HEK293T (cell line): Measurements from ENCODE around the gene APLNR.
"Not testable (repeated sequence)": the region's sequence is repeated elsewhere in the genome, so short reads cannot be mapped to it uniquely, and the experiment has no call there.

Experiments used
- CTCF ChIA-PET: fragments of 350-600 bp; formaldehyde crosslinking; extraction: SDS; loops from one replicate; lab custom pipeline; 2021; ENCODE audit warnings: antibody characterized with exemption, inconsistent platforms; lab: Yijun Ruan, JAX
- POLR2A ChIA-PET: fragments of 350-600 bp; formaldehyde crosslinking; extraction: SDS; loops from one replicate; lab custom pipeline; 2020; ENCODE audit warnings: antibody characterized with exemption, inconsistent platforms; lab: Yijun Ruan, JAX
- DNase-seq: peaks from one replicate; pipeline ENCODE4 v3.0.0; 2012; ENCODE audit warnings: mixed read lengths; ENCODE audit errors: extremely low spot score
- ARNT ChIP-seq: fragments of 450-650 bp; IDR thresholded peaks from 2 replicates; pipeline ENCODE4 v1.6.1; 2017; ENCODE audit warnings: mild to moderate bottlenecking
- BHLHE40 ChIP-seq: fragments of 450-650 bp; IDR thresholded peaks from 2 replicates; pipeline ENCODE4 v1.6.1; 2016; ENCODE audit warnings: mild to moderate bottlenecking, moderate library complexity, borderline replicate concordance
- CTBP1 ChIP-seq: fragments of 450-650 bp; IDR thresholded peaks from 2 replicates; pipeline ENCODE4 v1.6.1; 2016; ENCODE audit warnings: borderline replicate concordance
- ELF4 ChIP-seq: fragments of 450-650 bp; IDR thresholded peaks from 2 replicates; pipeline ENCODE4 v1.6.1; 2017; ENCODE audit warnings: antibody characterized with exemption
- FOXA1 ChIP-seq: fragments of 450-650 bp; IDR thresholded peaks from 2 replicates; pipeline ENCODE4 v1.6.1; 2016; ENCODE audit warnings: mild to moderate bottlenecking
- FOXK2 ChIP-seq: fragments of 450-650 bp; IDR thresholded peaks from 2 replicates; pipeline ENCODE4 v1.6.1; 2016; ENCODE audit warnings: mild to moderate bottlenecking
- FOXM1 ChIP-seq: fragments of 450-650 bp; IDR thresholded peaks from 2 replicates; pipeline ENCODE4 v1.6.1; 2017; ENCODE audit warnings: mild to moderate bottlenecking, borderline replicate concordance
- HDGF ChIP-seq: fragments of 450-650 bp; IDR thresholded peaks from 2 replicates; pipeline ENCODE4 v1.6.1; 2017; ENCODE audit warnings: antibody characterized with exemption, borderline replicate concordance
- L3MBTL2 ChIP-seq: fragments of 450-650 bp; conservative IDR thresholded peaks from 2 replicates; pipeline ENCODE4 v1.6.1; 2016; ENCODE audit warnings: mild to moderate bottlenecking
- LEF1 ChIP-seq: fragments of 450-650 bp; IDR thresholded peaks from 2 replicates; pipeline ENCODE4 v1.6.1; 2017; ENCODE audit warnings: mild to moderate bottlenecking, borderline replicate concordance
- NFRKB ChIP-seq: fragments of 450-650 bp; IDR thresholded peaks from 2 replicates; pipeline ENCODE4 v1.6.1; 2016; ENCODE audit warnings: mild to moderate bottlenecking, moderate library complexity
- SP1 ChIP-seq: fragments of 450-650 bp; IDR thresholded peaks from 2 replicates; pipeline ENCODE4 v1.6.1; 2017
- SUZ12 ChIP-seq: fragments of 450-650 bp; IDR thresholded peaks from 2 replicates; pipeline ENCODE4 v1.6.1; 2016; ENCODE audit warnings: mild to moderate bottlenecking
- TARDBP ChIP-seq: fragments of 450-650 bp; IDR thresholded peaks from 2 replicates; pipeline ENCODE4 v1.6.1; 2016
- ZNF384 ChIP-seq: fragments of 450-650 bp; IDR thresholded peaks from 2 replicates; pipeline ENCODE4 v1.6.1; 2016
- TF ChIP-seq, protein P1 (sequence below): fragments of 450-650 bp; IDR thresholded peaks from 2 replicates; pipeline ENCODE4 v1.6.1; 2016

APLNR gene

DNA sequence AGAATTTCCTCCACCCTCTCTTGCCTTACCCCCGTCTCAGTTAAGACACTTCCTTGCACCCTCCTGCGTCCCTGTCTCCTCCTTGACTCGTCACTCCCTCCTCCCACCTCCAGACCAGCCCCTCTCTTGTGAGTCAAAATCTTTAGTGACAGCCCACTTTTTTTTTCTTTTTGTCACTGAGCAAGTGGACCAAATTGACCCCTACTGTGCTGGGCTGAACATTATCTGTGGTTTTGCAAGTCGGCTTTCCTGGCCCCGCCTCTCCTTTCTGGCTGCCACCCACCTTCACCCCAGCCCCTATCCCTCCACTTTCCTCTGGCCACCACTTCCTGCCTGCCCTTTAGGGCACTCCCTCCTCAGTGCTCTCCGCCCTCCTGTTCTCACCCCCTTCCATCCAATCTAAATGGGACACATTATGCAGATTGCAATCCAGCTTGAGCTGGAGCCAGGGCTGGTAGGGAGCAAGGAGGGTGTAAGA is at the start of gene APLNR:
TSS of gene APLNR (minus strand) at position 47 of the 478 bp plus-strand sequence. CDS start 246 bp downstream, outside the sequence.
- CTCF ChIA-PET, result no interaction called here
- no peak for TF ChIP-seq TARDBP
- TF ChIP-seq FOXM1, result no peak
- POLR2A ChIA-PET, result no interaction called here
- no peak for DNase-seq

DNA sequence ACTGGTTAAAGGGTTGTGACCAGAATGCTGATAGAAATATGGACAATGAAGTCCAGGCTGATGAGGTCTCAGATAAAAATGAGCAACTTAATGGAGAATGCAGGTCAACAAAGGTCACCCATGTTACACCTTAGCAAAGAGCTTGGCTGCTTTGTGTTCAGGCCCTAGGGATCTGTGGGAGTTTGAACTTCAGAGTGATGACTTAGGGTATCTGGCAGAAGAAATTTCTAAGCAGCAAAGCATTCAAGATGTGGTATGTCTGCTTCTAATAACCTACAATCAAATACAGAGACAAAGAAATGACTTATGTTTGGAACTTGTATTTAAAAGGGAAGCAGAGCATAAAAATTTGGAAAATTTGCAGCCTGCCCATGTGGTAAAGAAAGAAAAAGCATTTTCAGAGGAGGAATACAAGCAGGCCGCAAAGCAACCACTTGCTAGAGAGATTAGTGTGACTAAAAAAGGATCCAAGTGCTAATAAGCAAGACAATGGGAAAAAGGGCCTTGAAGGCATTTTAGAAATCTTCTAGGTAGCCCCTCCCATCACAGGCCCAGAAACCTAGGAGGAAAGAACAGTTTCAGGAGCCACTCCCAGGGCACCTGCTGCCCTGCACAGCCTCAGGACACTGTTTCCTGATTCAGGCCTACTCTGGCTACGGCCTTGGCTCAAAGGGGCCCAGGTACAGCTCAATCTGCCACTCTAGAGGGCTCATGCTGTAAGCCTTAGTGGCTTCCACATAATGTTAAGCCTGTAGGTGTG is 46.4 kb upstream of the APLNR start:
- ChIA-PET POLR2A (no interaction called here), CTCF (no interaction called here)
- DNase-seq, result no peak
- TF ChIP-seq CTBP1 (no peak), SUZ12 (no peak), SP1 (no peak), BHLHE40 (no peak)

DNA sequence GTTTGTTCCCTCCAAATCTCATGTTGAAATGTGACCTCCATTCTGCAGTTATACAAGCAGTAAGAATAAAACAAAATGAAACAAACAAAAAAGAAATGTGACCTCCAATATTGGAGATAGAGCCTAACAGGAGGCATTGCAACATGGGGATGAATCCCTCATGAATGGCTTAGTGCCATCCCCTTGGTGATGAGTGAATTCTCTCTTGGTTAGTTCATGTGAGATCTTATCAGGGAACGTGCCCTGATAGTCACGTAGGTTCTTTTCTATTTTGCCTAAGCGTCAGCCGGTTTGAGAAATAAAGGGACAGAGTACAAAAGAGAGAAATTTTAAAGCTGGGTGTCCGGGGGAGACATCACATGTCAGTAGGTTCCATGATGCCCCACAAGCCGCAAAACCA is 44.5 kb upstream of the APLNR start:
- POLR2A ChIA-PET, DNase-seq, CTCF ChIA-PET: not testable (repeated sequence)

DNA sequence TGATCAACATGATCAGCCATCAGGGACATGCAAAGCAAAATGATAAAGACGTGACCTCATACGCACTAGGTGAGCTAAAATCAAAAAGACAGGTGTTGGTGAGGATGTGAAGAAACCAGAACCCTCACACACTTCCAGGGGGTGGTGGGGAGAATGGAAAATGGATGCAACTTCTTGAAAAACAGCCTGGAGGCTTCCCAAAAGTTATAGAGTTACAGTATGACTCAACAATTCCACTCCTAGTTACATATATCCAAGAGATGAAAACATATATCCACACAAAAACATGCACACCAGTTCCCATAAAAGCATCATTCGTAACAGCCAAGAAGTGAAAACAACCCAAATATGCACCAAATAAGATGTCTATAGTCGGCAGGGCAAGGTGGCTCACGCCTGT is 42.1 kb upstream of the APLNR start:
- no peak for TF ChIP-seq CTBP1
- TF ChIP-seq FOXM1, result no peak
- no peak for TF ChIP-seq SUZ12
- TF ChIP-seq SP1, result no peak
- no peak for TF ChIP-seq L3MBTL2
- CTCF ChIA-PET, result no interaction called here
- no peak for DNase-seq
- POLR2A ChIA-PET, result interaction anchor here (0.5 kb wide), 1 partner anchor 55 kb away, joined by 3 read pairs; no protein-coding TSS in a partner anchor

DNA sequence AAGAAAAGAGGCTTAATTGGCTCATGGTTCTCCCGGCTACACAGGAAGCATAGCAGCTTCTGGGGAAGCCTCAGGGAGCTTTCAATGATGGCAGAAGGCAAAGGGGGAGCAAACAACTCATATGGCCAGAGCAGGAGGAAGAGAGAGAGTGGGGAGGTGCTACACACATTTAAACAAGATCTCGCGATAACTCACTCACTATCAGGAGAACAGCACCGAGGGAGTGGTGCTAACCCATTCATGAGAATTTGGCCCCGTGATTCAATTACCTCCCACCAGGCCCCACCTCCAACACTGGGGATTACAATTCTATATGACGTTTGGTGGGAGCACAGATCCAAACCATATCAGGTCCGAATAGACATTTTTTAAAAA is 41.7 kb upstream of the APLNR start:
- DNase-seq, result no peak
- CTCF ChIA-PET, result no interaction called here
- POLR2A ChIA-PET, result interaction anchor here (0.5 kb wide), 1 partner anchor 56 kb away, joined by 3 read pairs; no protein-coding TSS in a partner anchor
- no peak for TF ChIP-seq LEF1
- TF ChIP-seq, protein P1, sequence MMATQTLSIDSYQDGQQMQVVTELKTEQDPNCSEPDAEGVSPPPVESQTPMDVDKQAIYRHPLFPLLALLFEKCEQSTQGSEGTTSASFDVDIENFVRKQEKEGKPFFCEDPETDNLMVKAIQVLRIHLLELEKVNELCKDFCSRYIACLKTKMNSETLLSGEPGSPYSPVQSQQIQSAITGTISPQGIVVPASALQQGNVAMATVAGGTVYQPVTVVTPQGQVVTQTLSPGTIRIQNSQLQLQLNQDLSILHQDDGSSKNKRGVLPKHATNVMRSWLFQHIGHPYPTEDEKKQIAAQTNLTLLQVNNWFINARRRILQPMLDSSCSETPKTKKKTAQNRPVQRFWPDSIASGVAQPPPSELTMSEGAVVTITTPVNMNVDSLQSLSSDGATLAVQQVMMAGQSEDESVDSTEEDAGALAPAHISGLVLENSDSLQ, result no peak
- TF ChIP-seq ZNF384, result no peak
- no peak for TF ChIP-seq BHLHE40
- TF ChIP-seq SP1, result no peak
- no peak for TF ChIP-seq TARDBP
- no peak for TF ChIP-seq HDGF
- no peak for TF ChIP-seq L3MBTL2
- TF ChIP-seq NFRKB, result no peak

DNA sequence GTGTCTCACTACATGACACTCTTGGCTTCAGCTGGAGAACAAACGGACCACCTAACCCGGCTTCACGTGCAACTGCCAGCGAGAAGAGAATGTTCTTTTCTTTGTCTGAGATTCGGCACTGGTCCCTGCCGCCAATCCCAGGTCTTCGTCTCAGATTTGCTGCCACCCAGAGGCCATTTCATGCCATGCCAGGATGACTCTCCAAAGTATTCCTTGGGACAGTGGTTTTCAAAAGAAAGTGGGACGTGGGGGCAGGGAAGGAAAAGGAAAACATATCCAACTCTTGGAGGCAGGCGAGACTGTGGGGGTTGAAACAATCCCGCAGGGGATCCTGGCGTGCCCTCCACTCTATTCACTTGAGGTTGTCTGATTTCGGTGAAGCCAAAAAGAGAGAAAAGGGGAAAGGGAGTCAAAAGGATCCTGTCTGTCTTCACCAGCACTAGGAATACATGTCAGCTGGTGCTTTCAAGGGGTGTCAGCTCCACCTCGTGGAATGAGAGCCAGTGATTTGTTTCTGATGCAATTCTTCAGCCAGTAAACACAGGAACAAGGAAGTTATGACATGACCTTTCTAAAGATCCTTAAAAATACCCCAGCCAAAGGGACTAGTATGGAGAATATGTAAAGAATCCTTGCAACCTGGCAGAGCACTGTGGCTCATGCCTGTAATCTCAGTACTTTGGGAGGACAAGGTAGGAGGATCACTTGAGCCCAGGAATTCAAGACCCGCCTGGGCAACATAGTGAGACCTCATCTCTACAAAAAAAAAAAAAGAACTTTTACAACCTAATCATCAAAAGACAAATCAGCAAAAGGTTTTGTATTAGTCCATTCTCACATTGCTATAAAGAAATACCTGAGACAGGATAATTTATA is 41.0 kb upstream of the APLNR start:
- ChIA-PET CTCF (no interaction called here), POLR2A (no interaction called here)
- TF ChIP-seq ELF4 (no peak), L3MBTL2 (no peak), BHLHE40 (no peak), FOXA1 (no peak), FOXM1 (no peak), SP1 (no peak), ZNF384 (no peak), NFRKB (no peak), SUZ12 (no peak), CTBP1 (no peak), FOXK2 (no peak), HDGF (no peak), ARNT (no peak), LEF1 (no peak), TARDBP (no peak)
- TF ChIP-seq, protein P1, result no peak
- DNase-seq, result peak; percentile 79

DNA sequence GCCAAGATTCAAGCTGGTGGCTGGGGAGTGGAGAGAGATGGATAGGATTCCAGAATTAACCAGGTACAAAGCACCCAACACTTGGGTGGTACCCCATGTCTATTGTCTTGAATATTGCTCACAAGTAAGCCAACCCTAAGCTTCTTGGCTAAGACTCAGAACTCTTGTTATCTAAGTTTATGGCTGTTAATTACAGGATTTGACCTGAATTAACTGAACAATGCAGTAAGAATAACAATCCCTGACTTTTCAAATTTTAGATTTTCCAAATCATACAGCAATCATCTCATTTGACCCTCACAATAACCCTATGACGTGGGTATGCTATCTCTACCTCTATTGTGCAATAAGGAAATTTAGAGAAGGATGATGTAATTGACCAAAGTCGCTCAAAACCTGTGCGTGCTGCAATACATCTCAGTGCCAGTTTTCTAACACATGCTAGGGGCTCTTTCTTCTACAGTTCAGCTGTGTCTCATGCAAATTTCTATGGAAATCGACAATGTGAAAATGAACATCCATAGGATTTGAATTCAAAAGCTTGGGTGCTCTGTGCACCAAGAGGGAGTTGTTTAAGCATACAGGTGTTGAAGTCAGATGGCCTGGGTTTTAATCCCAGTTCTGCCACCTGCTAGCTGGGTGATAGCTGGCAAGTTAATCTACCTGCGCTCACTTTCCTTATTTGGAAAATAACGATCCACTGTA is 40.1 kb upstream of the APLNR start:
- POLR2A ChIA-PET, result no interaction called here
- CTCF ChIA-PET, result no interaction called here
- TF ChIP-seq SP1 (no peak), SUZ12 (no peak), ARNT (no peak), TARDBP (no peak), NFRKB (no peak), BHLHE40 (no peak), LEF1 (no peak)
- no peak for DNase-seq
